HG03095 (cell line): ENCODE results near the gene TAF1D.
A peak's percentile ranks its signal among the peaks of the same experiment; 100 is the strongest.
"Not testable (repeated sequence)": the region's sequence is repeated elsewhere in the genome, so short reads cannot be mapped to it uniquely, and the experiment has no call there.

ENCODE experiments used
- ATAC-seq: cut with Tn5 transposase; IDR thresholded peaks from one replicate; pipeline ENCODE4 v1.9.1; 2021; ENCODE audit warnings: moderate library complexity; ENCODE audit not compliant: unreplicated experiment

The TAF1D gene

GRCh38 chr11:93751001-93751400 lies 9.7 kb upstream of the TAF1D start:
- no peak for ATAC-seq

GRCh38 chr11:93747122-93747521 lies 5.8 kb upstream of the TAF1D start:
- ATAC-seq, result peak; percentile 59

GRCh38 chr11:93746101-93746500 lies 4.8 kb upstream of the TAF1D start:
- ATAC-seq, result no peak

GRCh38 chr11:93745005-93745755 lies 3.9 kb upstream of the TAF1D start:
- not testable (repeated sequence) for ATAC-seq

GRCh38 chr11:93744669-93745004 lies 3.3 kb upstream of the TAF1D start:
- no peak for ATAC-seq

GRCh38 chr11:93743291-93743690 lies 2.0 kb upstream of the TAF1D start:
- ATAC-seq, result no peak

GRCh38 chr11:93741882-93742226 lies 559 bp upstream of the TAF1D start:
- ATAC-seq, result peak; percentile 15

- ATAC-seq, result peak; percentile 28
These were observed 583 bp downstream of the TAF1D start for GRCh38 chr11:93740730-93741093.

GRCh38 chr11:93740031-93740729 lies 1.1 kb downstream of the TAF1D start:
- no peak for ATAC-seq

GRCh38 chr11:93738647-93739081 lies 2.6 kb downstream of the TAF1D start:
- no peak for ATAC-seq

- no peak for ATAC-seq
These were observed 3.2 kb downstream of the TAF1D start for GRCh38 chr11:93737904-93738612.

- no peak for ATAC-seq
These were observed 5.2 kb downstream of the TAF1D start for GRCh38 chr11:93736129-93736528.

- ATAC-seq, result no peak
These were observed 5.7 kb downstream of the TAF1D start for GRCh38 chr11:93735627-93736026.

GRCh38 chr11:93734427-93735222 lies 6.7 kb downstream of the TAF1D start:
- ATAC-seq, result no peak

- no peak for ATAC-seq
These were observed 7.8 kb downstream of the TAF1D start for GRCh38 chr11:93733474-93733873.

GRCh38 chr11:93732237-93732892 lies 8.9 kb downstream of the TAF1D start:
- no peak for ATAC-seq

- no peak for ATAC-seq
These were observed 10.9 kb downstream of the TAF1D start for GRCh38 chr11:93730108-93731107.

- ATAC-seq, result no peak
These were observed 12.1 kb downstream of the TAF1D start for GRCh38 chr11:93729129-93729616.

GRCh38 chr11:93728792-93729128 lies 12.5 kb downstream of the TAF1D start:
- ATAC-seq, result no peak
